Measurements from ENCODE around the gene GAST. TPM values are rescaled to one million over a fixed set of nuclear protein-coding genes. Genes with fewer than 3 reads are reported as not detected.

Gene GAST
- total RNA-seq, 1 donor from 2014 or later = not detected

DNA sequence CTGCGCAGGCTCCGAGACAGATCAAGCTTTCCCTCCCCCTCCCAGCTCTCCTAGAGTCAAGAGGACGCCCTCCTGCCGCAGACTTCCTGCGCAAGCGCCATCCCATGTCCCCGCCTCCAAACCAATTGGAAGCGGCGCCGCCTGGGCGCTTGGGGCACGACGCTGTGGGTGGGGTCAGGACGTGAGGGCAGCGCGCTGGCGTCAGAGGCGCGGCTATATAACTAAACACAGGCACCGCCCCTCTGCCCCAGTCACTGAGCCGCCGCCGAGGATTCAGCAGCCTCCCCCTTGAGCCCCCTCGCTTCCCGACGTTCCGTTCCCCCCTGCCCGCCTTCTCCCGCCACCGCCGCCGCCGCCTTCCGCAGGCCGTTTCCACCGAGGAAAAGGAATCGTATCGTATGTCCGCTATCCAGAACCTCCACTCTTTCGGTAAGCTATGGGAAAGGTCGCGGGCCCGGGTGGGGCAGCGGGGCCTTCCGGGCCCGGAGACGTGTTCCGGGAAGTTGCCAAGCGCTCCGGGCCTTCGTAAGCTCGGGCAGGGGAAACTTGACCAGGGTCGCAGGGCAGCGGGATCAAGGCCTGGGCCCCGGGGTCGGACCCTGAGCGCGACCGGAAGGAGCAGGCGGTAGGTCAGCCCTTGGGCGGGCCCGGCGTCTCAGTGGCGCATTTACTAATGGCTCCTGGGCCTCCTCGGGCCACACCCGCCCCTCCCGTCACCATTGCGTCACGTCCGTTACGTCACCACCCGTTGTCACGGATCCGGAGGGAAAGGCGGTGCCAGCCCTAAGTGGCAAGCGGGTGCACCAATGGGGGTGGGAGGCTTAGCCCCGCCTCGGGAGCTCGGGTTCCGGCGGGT is 23.3 kb upstream of the GAST start, which contains the start of gene EIF1:
EIF1 (plus strand) TSS at position 245 of the 856 bp plus-strand sequence; CDS start at position 399, 154 bp downstream.
- peaks cover 23% of the 10 kb centered on the region for H3K4me1 ChIP-seq (ENCODE audit: insufficient read depth, low read length)
- DNase-seq (ENCODE audit: low read depth) (peak; percentile 96), FAIRE-seq (no peak)
- peak within 1 kb of the TSS; percentile 97 for H2AFZ ChIP-seq (ENCODE audit: low read depth, low read length)
- peaks cover 34% of the 10 kb centered on the region for H3K36me3 ChIP-seq (ENCODE audit: insufficient read depth, low read length)
- Mint-ChIP-seq H3K4me1 (ENCODE audit: low read depth, unreplicated experiment) (peaks cover 14% of the 10 kb centered on the region), H3K4me3 (ENCODE audit: unreplicated experiment) (peak within 1 kb of the TSS; percentile 90), H3K27ac (ENCODE audit: unreplicated experiment) (peak within 1 kb of the TSS; percentile 99), H3K27me3 (ENCODE audit: low read depth, unreplicated experiment) (no peaks in the 10 kb centered on the region), H3K36me3 (ENCODE audit: low read depth, unreplicated experiment) (peaks cover 25% of the 10 kb centered on the region), H3K9me3 (ENCODE audit: unreplicated experiment) (peaks cover 2% of the 10 kb centered on the region)
- H3K79me2 ChIP-seq (ENCODE audit: insufficient read depth, low read length) = peaks cover 31% of the 10 kb centered on the region
- H3K9me3 ChIP-seq (ENCODE audit: insufficient read depth, low read depth, low read length) = no peaks in the 10 kb centered on the region
- H3K27me3 ChIP-seq (ENCODE audit: insufficient read depth, low read length) = no peaks in the 10 kb centered on the region
- TF ChIP-seq EZH2 (IDR thresholded peaks at IDR 0.05; ENCODE audit: insufficient read depth, low read length) = no peak
- TF ChIP-seq, protein P1, sequence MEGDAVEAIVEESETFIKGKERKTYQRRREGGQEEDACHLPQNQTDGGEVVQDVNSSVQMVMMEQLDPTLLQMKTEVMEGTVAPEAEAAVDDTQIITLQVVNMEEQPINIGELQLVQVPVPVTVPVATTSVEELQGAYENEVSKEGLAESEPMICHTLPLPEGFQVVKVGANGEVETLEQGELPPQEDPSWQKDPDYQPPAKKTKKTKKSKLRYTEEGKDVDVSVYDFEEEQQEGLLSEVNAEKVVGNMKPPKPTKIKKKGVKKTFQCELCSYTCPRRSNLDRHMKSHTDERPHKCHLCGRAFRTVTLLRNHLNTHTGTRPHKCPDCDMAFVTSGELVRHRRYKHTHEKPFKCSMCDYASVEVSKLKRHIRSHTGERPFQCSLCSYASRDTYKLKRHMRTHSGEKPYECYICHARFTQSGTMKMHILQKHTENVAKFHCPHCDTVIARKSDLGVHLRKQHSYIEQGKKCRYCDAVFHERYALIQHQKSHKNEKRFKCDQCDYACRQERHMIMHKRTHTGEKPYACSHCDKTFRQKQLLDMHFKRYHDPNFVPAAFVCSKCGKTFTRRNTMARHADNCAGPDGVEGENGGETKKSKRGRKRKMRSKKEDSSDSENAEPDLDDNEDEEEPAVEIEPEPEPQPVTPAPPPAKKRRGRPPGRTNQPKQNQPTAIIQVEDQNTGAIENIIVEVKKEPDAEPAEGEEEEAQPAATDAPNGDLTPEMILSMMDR (IDR thresholded peaks at IDR 0.05; ENCODE audit: insufficient read depth, low read depth, low read length) = no peak
- H3K9ac ChIP-seq (ENCODE audit: low read length) = peak within 1 kb of the TSS; percentile 100
- peak within 1 kb of the TSS; percentile 99 for H3K4me3 ChIP-seq (ENCODE audit: insufficient read depth, low read depth, low read length)
- H4K20me1 ChIP-seq (ENCODE audit: insufficient read depth, low read length) = peaks cover 47% of the 10 kb centered on the region
- H3K27ac ChIP-seq (ENCODE audit: low read depth, low read length) = peak within 1 kb of the TSS; percentile 100
- H3K4me2 ChIP-seq (ENCODE audit: low read length) = peak within 1 kb of the TSS; percentile 97

DNA sequence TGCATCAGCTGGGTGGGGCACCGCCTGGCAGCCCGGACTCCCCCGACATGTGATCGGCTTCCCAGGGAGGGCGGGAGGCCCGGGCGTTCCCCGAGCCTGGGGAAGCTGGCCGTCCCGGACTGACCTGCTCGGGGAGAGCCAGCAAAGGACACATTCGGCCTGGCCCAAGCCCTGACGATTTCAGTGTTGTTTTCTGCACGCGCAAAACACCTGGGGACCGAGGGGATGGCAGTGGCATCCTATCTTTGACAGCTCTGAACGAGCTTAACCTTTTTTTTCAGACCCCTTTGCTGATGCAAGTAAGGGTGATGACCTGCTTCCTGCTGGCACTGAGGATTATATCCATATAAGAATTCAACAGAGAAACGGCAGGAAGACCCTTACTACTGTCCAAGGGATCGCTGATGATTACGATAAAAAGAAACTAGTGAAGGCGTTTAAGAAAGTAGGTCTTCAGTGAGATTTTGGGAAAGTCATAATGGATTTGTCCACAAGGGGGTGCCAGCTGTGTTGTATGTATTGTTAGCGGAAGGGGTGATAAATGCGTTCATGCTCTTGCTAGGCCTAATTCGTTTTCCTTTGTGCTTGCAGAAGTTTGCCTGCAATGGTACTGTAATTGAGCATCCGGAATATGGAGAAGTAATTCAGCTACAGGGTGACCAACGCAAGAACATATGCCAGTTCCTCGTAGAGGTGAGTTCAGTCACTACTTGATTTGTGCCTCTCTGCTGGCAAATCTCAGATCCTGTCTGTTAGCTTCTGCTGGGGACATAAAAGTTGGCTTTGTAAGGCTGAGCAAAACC is 22.4 kb upstream of the GAST start:
- Mint-ChIP-seq H3K4me1 (ENCODE audit: low read depth, unreplicated experiment) (peaks cover 14% of the 10 kb centered on the region), H3K4me3 (ENCODE audit: unreplicated experiment) (peak overlapping the region; percentile 90), H3K27me3 (ENCODE audit: low read depth, unreplicated experiment) (no peaks in the 10 kb centered on the region), H3K27ac (ENCODE audit: unreplicated experiment) (peak overlapping the region; percentile 96), H3K36me3 (ENCODE audit: low read depth, unreplicated experiment) (peaks cover 25% of the 10 kb centered on the region), H3K9me3 (ENCODE audit: unreplicated experiment) (peaks cover 2% of the 10 kb centered on the region)
- Histone ChIP-seq H3K9ac (ENCODE audit: low read length) (peak overlapping the region; percentile 100), H3K4me2 (ENCODE audit: low read length) (peak overlapping the region; percentile 97), H3K9me3 (ENCODE audit: insufficient read depth, low read depth, low read length) (no peaks in the 10 kb centered on the region), H3K4me1 (ENCODE audit: insufficient read depth, low read length) (peaks cover 23% of the 10 kb centered on the region), H3K4me3 (ENCODE audit: insufficient read depth, low read depth, low read length) (peak overlapping the region; percentile 99), H4K20me1 (ENCODE audit: insufficient read depth, low read length) (peaks cover 47% of the 10 kb centered on the region), H2AFZ (ENCODE audit: low read depth, low read length) (no peak overlapping the region), H3K79me2 (ENCODE audit: insufficient read depth, low read length) (peaks cover 31% of the 10 kb centered on the region), H3K27me3 (ENCODE audit: insufficient read depth, low read length) (no peaks in the 10 kb centered on the region), H3K36me3 (ENCODE audit: insufficient read depth, low read length) (peaks cover 34% of the 10 kb centered on the region), H3K27ac (ENCODE audit: low read depth, low read length) (peak overlapping the region; percentile 100)
- FAIRE-seq = no peak
- DNase-seq (ENCODE audit: low read depth) = no peak
- TF ChIP-seq EZH2 (IDR thresholded peaks at IDR 0.05; ENCODE audit: insufficient read depth, low read length) = no peak
- TF ChIP-seq, protein P1 (IDR thresholded peaks at IDR 0.05; ENCODE audit: insufficient read depth, low read depth, low read length) = peak; percentile 72

Data from astrocyte (in vitro differentiated cells and primary cell).